Measurements from ENCODE around the gene KIRREL2.

KIRREL2 gene

DNA sequence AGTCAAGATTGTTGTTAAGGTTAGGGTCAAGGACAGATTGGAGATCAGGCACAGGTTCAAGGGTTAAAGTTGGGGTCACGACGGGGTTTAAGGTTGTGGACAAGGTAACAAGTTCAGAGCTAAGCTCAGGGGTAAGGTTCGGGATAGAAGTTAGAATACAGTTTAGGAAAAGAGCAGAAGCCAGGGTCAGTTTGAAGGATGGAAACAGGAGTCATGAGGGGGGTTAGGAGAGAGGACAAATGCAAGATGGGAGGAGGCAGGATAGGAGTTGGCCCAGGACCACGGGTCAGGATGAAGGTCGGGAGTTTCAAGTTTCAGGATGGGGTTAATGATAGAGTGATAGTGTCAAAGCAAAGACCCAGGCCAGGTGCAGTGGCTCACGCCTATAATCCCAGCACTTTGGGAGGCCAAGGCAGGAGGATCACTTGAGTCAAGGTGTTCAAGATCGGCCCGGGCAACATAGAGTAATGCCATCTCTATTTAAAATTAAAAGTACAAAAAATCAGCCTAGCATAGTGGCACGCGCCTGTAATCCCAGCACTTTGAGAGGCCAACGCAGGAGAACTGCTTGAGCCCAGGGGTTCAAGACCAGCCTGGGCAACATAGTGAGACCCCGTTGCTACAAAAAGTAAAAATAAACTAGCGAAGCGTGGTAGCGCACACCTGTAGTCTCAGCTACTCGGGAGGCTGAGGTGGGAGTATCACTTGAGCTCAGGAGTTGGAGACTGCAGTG, 12.1 kb upstream of the KIRREL2 start:
- no peak for DNase-seq

GRCh38 chr19:35845215-35846037, 11.3 kb upstream of the KIRREL2 start:
- peak in 1 of 58 donors; percentile 55 for DNase-seq

GRCh38 chr19:35846038-35846668, 10.6 kb upstream of the KIRREL2 start:
- peak in 1 of 58 donors; percentile 22 for DNase-seq

DNA sequence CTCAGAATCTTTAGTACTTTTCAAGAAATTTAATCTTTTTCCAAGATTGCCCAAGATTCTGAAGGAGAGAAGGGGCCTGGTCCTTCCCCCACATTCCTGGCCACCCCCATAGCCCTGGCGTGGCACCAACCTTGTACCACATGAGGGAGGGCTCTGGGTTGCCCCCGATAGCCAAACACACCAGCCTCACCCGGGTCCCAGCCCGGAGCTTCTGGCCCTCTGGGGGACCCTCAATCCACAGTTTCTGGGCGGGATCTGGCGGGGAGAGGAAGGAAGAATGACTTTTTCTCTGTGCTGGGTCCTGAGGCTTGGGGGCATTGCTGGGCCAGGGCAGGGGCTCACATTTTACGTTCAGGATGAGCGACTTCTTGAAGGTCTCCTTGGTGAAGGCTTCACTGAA, 8.8 kb upstream of the KIRREL2 start:
- no peak for DNase-seq

DNA sequence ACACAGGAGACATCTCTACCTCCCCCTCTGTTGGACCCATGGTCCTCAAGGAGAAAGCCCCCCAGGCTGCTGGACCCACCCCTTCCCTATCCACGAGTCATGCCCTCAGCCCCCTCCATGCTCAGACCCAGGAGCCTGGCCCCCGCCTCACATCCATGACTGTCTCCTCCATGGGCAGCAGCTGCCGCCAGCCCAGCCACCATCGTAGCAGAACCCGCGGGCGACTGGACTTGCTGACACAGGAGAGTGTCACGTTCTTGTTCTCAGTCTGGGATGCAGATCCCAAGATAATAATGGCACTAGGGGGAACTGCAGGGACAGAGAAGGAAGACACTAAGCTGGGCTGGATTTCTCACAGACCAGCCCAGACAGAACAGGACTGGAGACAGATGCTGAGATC, 8.2 kb upstream of the KIRREL2 start:
- DNase-seq, result no peak

DNA sequence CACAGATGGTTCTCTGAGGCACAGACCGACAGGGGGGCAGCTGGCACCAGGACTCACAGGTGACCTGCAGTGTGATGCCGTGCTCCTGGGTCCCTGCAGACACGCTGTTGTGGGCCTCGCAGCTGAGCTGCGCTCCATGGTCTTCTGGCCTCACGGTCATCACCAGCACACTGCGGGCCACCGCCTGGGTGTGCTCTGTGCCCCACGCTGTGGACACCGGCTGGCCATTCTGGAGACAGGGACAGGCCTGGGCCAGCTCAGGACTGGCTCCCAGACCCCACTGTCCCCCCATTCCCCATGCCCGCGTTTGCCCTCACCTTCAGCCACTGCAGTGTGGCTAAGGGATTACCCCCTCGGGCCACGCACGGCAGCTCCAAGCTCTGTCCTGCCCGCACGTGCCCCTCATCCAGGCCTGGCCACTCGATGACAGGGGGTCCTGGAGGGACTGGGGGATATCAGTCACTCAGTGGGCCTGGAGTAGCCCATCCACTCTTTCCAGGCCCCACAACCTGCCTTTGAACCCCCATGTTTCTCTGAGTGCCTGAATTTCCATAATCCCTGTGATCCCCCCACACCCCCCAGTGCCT, 7.7 kb upstream of the KIRREL2 start:
- DNase-seq, result no peak

DNA sequence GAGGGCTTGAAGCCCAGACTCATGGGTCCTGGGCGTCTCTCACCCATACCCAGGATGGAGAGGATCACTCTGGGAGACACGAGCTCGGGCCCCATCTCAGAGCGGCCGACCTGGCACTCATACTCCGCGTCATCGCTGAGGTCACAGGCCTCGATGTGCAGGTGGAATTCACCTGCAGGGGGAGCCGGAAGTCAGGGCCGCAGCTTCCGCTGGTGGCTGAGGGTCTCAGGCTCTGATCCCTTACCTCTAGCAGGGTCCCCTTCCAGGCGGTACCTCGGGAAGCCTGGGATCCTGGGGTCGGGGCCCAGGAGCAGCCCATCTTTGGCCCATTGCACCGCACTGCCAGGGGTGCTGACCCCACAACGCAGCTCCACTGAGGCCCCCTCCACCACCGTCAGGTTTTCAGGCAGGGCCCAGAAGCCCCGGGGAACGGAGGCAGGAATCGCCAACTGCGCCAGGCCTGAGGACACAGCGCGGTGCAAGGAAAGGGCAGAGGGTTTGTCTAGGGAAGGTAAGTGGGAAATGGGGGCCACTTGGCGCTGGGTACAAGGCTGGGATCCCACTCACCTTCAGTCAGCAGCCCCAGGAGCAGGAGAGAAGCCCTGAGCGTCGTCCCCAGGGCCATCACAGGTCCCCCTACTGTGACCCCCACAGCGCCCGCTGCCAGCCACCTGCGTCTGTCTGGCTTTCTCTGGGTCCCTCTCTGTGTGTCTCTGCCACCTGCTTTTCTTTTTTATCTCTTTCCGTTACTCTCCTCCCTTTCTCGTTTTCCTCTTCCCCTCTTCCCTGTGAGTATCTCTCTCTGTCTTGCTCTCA, 5.3 kb upstream of the KIRREL2 start:
- DNase-seq, result no peak

DNA sequence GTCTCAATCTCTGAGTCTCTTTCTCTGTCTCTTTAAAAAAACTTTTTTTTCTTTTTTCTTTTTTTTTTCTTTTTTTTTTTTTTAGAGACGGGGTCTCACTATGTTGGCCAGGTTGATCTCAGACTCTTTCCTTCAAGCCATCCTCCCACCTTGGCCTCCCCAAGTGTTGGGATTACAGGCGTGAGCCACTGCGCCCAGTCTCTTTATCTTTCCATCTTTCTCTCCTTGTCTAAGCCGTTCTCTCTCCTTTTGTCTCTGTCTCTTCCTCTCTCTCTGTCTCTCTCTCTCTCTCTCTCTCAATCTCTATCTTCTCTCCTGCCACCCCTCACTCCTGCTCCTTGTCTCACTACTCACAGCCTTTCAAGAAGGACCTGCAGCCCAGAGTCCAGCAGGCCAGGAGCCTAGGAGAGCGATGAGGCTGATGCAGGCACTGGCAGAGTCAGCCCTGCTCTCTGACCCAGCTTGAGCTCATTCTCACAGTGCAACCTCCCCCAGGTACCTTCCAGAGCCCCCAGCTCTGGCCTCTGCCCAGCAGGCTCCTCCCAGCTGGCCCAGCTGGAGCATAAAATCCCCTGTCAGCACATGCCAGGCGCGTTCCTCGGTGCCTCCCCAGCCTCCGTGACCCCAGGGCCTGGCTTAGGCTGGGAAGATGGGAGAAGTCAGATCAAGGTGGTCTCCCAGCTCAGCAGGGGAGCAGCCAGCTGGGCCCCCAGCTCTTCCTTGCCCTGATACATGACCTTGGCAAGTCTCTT, 4.5 kb upstream of the KIRREL2 start, which contains the start of gene NPHS1:
Gene NPHS1, minus strand, starts transcription at position 476 of the 752 bp plus-strand sequence. CDS start 667 bp downstream, outside the sequence.
- no peak for DNase-seq

DNA sequence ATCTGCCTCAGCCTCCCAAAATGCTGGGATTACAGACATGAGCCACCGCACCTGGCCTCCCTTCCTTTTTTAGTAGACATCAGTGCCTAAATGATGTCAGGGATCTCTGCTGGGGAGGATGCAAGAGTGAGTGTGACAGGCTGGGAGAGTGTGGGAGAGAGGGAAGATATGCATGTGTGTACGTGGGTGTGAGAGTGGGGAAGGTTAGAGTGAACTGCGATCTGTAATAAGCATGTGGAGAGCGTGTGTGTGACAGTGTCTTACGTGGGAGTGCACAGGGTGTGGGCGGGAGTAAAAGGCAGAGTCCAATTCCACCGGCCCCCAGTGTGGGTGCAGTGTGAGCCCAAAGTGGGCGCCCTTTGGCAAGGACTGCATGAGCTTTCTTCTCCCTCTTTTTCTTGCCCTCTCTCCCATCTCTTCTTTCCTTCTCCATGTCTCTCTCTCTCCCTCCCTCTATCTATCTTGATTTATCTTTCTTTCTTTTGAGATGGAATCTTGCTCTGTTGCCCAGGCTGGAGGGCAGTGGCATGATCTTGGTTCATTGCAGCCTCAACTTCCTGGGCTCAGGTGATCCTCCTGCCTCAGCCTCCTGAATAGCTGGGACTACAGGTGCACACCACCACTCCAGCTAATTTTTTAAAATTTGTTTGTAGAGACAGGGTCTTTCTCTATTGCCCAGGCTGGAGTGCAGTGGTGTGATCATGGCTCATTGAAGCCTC, 3.5 kb upstream of the KIRREL2 start:
- DNase-seq, result peak in 4 of 58 donors; percentile 21 to 32 (median 26)

GRCh38 chr19:35858311-35858710, 1.6 kb downstream of the KIRREL2 start:
- no peak for DNase-seq

DNA sequence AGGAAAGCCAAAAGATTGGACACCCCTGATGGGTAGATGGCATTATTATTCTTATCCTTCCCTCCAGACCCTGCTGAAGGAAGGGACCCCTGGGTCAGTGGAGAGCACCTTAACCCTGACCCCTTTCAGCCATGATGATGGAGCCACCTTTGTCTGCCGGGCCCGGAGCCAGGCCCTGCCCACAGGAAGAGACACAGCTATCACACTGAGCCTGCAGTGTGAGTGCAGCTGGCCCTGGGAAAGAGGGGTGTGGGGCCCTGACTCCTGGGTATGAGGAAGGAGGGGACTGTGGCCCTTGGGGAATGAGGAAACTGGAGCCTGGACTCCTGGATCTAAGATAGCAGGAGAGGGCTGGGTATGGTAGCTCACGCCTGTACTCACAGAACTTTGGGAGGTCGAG, 2.7 kb downstream of the KIRREL2 start:
- no peak for DNase-seq

DNA sequence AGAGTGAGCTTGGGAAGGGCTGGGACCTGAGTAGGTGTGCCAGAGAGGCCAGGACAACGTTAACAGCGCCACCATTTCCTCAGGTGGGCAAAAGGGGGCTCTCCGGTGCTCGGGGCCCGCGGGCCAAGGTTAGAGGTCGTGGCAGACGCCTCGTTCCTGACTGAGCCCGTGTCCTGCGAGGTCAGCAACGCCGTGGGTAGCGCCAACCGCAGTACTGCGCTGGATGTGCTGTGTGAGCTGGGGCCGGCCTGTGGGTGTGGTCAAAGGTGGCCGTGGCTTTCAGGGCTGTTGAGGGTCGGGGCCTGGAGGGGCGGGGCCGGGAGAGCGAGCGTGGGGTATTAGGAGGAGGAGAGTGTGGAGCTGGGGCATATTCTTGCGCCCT, 3.7 kb downstream of the KIRREL2 start:
- DNase-seq, result no peak

DNA sequence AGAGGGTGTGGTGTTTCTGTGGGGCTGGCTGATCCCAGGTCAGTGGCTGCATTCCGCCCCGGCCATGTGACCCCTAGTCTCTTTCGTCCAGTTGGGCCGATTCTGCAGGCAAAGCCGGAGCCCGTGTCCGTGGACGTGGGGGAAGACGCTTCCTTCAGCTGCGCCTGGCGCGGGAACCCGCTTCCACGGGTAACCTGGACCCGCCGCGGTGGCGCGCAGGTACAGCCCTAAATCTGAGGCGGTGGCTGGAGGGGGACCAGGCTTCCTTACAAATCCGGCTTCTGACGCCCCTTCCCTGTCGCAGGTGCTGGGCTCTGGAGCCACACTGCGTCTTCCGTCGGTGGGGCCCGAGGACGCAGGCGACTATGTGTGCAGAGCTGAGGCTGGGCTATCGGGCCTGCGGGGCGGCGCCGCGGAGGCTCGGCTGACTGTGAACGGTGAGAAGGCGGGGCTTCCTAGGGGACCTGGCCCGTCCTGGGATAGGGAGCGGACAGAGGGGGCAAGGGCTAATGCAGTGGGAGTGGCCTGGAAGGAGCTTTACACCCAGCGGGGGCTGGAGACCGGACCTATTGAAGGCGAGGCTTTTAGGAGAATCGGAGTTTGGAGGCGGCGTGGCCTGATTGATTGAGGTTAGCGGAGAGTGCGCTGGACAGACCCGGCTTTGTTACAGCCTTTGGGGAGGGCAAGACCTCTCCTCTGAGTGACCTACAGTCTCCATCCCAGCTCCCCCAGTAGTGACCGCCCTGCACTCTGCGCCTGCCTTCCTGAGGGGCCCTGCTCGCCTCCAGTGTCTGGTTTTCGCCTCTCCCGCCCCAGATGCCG, 4.3 kb downstream of the KIRREL2 start:
- DNase-seq, result no peak

- DNase-seq, result no peak
Measured at GRCh38 chr19:35861640-35862160, 5.0 kb downstream of the KIRREL2 start.

- no peak for DNase-seq
Measured at GRCh38 chr19:35862528-35862927, 5.8 kb downstream of the KIRREL2 start.

DNA sequence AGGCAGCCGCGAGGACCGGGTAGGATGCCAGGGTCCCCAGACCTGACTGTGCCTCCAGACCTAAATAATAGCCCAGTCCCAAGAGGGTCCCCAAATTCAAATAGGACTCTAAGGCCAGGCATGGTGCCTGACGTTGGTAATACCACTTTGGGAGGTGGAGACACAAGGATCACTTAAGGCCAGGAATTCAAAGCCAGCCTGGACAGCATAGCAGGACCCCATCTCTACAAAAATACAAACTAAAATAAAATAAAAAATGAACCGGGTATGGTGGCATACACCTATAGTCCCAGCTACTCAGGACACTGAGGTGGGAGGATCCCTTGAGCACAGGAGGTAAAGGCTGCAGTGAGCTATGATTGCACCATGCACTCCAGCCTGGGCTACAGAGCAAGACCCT, 6.3 kb downstream of the KIRREL2 start:
- DNase-seq, result no peak

DNA sequence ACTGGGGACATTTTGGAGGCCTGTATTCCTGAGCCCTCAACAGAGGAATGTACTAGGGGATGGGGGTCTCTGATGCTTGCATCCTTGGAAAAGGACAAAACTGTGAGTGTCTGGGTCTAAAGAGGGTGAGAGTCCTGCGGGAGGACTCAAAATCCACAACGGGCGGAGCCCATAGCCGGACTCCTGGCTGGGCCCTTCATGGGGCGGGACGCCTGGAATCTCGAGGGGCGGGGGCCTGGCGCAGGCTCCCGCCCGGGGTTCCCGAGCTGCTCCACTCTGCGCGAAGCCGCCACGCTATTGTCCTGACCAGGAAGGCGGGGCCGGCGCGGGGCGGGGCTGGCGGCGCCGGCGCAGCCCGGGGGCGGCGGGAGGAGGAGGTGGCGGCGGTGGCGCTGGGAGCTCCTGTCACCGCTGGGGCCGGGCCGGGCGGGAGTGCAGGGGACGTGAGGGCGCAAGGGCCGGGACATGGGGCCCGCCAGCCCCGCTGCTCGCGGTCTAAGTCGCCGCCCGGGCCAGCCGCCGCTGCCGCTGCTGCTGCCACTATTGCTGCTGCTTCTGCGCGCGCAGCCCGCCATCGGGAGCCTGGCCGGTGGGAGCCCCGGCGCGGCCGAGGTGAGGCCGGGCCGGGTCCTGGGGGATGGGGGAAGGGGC, 11.6 kb downstream of the KIRREL2 start, which contains the start of gene APLP1:
Gene APLP1, plus strand, starts transcription at position 403 of the 651 bp plus-strand sequence. Its CDS starts 63 bp downstream, at position 466.
- peak in 57 of 58 donors; percentile 12 to 94 (median 84) for DNase-seq

Data from anterior cingulate cortex (tissue), 58 donors.